ENCODE data around the gene PKDCC.
A peak's percentile ranks its signal among the peaks of the same experiment; 100 is the strongest.
"Not testable (repeated sequence)": the region's sequence is repeated elsewhere in the genome, so short reads cannot be mapped to it uniquely, and the experiment has no call there.

PKDCC gene

DNA sequence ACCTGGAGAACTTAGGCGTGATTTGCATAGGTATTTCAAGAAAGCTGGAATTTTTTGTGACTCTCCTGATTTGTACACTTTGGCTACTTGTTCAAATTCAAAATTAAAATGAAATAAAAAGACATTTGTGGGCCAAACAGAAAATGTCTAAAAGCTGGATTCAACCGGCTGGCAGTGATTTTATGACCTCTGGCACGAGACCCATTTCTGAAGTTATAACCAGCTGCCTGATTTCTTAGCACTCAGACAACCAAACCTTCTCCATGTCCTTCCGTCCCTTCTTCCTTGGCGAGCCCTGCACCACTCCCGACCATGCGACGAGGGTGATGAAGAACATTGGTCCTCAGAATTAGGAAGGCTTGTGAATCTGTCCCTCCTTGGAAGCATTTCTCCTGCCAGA, 19.7 kb downstream of the PKDCC start:
- no peak for DNase-seq

DNA sequence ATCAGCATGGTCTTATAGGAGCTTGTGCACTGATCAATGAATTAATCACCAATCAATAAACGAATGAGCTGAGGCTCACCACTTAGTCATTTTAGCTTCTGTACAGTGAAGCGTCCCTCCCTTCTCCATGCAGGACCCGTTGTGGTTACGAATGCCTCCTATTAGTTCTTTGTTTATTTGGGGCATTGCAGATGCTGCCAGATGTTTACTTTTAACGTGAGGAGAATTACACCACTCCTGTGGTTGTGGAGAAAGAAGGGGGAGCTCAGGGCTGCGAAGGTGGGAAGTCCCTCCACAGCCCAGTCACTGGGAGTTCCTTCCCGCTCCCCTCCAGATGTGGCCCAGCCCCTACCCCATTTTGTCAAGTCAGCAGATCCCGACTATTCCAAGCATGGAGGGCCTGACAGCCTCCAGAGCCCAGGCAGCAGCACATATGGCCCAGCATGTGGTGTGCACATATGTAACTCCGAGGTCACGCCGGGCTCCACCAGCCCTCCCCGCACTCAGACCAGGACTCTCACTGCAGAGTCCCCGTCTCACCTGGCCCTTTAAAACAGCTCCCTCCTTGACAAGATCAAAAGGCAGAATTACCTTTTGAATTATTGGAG, 20.9 kb downstream of the PKDCC start:
- no peak for DNase-seq

DNA sequence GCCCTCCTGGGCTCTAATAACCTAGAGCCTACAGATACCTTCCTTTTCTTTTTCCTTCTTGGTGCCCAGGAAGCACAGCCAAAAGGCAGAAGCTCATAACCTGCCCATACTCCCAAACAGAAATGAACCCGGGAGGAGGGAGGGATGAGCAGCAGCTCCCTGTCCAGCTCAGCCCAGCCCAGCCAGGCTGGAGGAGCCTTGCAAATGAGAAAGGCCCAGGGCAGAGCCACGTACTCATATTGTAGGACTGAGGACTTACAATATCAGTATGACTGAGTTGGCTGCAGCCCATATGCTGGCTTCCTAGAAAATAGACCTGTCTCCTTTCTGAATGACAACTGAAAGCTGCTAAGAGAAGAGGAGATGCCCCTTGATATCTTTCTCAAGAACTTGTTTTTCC, 21.7 kb downstream of the PKDCC start:
- no peak for DNase-seq

DNA sequence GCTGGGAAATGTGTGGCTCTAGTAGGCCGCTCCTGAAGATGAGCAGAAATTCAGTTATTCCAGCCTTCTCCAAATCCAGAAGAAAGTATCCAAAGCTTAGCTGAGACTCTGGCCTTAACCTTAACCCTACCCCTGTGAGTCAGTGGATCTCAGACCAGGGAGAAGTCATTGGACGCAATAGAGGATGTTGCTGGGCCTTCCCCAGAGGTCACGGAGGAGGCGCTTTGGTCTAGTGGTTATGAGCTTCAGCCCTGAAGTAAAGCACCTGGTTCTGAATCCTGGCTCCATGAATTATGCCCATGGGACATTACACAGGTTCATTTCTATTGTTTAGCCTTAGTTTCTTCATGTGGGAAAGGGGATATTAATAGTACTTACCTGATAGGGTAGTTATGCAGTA, 24.0 kb downstream of the PKDCC start:
- no peak for DNase-seq

DNA sequence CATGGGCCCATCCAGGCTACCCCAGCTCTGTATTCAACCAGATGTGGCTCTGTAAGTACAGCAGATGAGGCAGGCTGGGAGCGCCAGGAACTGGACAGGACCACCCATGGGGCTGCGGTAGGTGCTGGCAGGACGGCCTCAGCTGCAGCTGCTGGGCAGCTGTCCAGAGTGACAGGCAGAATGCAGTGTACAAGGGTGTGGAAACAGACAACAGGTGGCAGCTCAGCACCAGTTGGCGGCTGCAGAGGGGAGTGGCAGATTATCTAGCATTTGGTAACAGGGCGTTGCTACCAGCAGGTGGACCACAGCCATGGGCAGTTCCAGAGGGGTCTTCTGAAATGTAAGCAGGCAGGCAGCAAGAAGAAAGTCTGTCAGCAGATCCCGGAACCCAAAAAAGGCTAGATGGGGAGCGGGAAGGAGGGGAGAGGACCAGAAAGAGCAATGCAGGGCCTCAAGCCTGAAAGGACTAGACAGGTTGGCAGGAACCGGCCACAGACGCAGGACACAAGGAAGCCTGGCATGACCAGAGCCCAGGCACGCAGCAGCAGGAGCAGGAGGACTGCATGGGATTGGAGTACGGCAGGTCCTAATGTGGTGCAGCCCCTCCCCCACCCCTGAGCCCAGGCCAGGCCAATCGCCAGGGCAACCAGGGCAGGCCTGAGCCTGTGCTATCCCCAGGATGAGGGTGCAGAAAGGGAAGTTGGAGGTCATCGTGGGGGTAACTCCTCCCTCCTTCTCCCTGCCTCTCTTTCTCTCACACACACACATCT, 24.7 kb downstream of the PKDCC start:
- no peak for DNase-seq

DNA sequence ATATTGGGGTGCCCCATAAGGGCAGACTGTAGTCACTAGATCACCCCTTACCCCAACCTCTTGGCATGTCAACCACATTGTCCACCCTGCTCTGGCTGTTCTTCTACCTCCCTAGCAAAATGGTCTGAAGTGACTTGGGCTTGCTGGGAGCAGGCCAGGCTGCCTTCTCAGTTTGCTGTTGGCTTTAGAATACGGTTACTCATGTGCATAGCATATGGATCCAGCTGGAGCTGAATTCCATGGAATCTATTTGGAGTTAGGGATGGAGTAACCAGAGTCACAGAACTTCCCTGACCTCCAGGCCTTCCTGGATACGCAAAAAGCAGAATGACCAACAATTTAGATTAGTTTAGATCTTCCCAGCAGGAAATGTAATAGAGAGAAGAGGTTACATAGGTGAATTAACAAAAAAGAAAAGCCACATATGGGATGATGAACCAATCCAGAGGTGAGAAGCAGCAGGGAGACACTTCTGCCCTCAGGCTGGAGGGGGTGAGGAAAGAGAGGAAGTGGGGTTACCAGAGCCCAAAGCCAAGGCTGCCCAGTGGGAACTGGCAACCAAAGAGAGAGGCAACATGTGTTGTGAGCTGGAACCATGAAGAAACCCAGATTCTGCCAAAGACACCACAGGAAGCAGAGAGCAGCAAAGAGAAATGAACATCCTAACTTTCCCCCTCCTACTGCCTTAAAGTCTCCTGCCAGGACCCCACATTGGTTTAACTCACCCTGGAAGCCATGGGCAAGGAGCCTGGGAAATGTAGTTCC, 26.1 kb downstream of the PKDCC start:
- no peak for DNase-seq

DNA sequence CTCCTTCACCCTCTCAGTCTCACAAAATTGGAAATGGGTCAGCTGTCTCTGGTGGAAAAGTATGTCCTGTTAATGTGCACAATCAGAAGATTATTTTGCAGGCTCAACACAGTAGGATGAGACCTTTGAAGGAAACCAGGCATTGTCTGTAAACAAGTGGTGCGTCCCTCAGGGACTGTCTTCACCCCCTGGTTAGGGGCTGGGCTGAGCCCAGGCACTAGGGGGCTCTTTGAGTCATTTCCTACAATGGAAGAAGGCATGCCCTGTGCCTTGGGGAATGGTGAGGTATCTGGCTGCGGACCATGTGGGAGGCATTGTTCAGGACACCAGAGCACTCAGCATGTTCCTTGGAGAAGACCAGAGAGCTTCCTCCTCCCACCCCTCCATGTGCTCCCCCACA, 26.8 kb downstream of the PKDCC start:
- DNase-seq = no peak

DNA sequence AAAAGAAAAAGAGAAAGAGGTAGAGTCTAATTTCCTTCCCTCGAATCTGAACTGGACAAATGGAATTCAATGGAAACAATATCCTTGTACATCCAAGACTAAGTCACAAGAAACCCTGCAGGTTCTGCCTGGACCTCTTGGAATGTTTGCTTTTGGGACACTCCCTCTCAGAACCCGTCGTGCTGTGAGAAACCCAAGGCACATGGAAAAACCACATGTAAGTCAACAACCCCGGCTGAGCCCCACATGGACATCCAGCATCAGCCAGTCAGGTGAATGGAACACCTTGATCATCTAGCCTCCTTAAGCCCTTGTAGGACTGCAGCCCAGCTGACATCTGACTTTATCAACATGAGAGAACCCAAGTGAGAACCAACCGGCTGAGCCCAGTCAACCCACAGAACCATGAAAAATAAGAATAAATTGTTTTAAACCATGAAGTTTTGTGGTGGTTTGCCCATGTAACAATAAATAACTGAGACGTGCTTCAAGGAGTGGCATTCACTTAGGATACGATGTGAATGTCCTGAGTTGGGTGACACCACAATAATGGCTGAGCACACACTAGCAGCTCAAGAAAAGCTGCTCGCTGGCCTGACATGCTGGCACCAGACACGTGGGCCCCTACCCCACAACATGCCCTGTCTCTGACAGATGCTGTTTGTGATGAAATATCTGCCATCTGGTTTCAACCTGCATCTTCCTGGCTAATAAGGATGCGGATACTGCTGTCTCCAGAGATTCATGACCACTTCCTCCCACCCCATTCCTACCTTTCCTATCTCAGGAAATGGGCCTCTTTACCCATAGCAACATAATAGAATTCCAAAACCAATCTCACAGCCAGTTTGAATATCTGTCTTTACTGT, 28.8 kb downstream of the PKDCC start:
- DNase-seq = no peak

DNA sequence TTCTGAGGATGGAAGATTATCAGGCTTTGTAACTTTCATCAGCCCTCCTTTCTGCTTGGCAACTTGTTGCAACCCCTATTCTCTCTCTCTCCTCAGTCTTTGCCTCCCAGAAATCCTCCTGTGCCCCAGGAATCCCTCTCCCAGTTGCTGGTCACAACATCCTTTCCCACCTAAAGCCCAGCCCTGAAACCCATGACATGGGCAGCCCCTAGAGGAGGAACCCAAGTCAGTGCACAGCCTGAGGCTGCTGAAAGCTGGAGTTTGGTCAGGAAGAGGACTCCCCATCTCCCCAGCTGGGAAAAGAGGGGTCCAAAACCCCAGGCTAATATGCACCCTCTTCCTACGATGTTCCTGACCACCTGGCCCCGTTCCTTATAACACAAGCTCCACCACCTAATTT, 29.5 kb downstream of the PKDCC start:
- no peak for DNase-seq

DNA sequence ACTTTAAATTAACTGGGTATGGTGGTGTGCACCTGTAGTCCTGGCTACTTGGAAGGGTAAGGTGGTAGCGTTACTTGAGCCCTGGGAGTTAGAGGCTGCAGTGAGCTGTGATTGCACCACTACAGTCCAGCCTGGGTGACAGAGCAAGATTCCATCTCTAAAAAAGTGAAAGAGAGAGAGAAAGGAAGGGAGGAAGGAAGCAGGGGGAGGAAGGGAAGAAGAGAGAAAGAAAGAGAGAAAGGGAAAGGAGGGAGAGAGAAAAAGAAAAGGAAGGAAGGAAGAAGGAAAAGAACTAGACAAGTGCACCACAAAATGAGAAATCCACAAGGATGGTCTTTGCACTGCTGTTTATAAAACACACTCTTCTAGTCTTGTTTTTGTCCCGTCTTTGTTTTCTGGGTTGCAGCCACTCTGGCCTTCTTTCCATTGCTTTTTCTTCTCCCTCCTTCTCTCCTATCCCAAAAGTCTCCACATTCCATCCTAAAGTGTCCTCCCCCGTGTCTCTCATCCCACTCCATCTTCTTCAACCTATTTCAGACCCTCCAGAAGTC, 32.0 kb downstream of the PKDCC start:
- no peak for DNase-seq

DNA sequence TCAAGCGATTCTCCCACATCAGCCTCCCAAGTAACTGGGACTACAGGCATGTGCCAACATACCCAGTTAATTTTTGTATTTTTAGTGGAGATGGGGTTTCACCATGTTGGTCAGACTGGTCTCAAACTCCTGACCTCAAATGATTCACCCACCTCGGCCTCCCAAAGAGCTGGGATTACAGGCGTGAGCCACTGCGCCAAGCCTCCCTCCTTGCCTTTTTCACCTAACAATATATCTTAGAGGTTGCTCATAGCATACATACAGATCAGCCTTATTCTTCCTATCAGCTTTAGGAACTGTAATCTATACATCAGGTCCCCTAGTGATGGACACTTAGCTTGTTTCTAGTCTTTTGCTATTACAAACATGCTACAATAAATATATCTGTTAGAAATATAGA, 33.3 kb downstream of the PKDCC start:
- DNase-seq = not testable (repeated sequence)

DNA sequence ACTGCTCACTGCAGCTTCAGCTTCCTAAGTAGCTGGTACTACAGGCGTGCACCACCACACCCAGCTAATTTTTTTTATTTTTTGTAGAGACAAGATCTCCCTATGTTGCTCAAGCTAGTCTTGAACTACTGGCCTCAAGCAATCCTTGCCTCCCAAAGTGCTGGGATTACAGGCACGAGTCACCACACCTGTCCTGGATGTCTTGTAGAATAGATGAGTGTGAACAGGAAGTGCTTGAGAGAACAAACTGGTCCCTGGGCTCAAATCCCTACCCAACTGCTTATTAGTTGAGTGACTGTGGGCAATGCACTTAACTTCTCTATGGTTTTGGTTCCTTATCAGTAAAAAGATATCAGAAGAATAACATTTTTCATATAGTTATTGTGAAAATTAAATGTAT, 34.2 kb downstream of the PKDCC start:
- DNase-seq = no peak

DNA sequence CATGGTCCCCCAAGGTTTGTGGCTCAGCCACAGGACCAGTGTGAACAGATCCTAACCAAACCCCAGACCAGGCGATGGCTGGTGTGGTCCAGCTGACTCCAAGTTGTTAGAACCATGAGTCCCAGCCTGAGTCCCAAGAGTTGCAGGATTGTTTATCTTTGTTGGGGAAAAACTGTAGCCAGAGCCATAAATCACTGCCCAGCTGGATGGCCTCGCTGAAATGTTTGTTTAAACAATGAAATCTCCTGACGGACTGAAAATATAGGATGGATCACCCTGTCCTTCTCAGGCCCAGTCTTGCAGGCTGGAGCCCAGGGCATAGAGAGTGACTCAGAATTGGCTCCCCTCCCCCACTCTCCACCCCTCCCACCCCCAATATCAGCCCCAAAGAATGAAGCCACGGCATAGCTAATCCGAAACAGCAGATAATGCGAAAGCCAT, 36.4 kb downstream of the PKDCC start:
- no peak for DNase-seq

DNA sequence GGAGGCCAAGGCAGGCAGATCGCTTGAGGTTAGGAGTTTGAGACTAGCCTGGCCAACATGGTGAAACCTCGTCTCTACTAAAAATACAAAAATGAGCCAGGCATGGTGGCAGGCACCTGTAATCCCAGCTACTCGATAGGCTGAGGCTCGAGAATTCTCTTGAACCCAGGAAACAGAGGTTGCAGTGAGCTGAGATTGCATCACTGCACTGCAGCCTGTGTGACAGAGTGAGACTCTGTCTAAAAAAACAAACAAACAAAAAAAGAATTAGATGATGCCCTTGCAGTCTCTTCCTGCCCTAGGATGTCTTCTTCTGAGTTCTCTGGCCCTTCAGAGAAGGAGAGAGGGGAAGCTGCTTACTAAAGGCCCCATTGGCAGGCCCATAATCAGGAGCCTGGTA, 37.2 kb downstream of the PKDCC start:
- DNase-seq = not testable (repeated sequence)

DNA sequence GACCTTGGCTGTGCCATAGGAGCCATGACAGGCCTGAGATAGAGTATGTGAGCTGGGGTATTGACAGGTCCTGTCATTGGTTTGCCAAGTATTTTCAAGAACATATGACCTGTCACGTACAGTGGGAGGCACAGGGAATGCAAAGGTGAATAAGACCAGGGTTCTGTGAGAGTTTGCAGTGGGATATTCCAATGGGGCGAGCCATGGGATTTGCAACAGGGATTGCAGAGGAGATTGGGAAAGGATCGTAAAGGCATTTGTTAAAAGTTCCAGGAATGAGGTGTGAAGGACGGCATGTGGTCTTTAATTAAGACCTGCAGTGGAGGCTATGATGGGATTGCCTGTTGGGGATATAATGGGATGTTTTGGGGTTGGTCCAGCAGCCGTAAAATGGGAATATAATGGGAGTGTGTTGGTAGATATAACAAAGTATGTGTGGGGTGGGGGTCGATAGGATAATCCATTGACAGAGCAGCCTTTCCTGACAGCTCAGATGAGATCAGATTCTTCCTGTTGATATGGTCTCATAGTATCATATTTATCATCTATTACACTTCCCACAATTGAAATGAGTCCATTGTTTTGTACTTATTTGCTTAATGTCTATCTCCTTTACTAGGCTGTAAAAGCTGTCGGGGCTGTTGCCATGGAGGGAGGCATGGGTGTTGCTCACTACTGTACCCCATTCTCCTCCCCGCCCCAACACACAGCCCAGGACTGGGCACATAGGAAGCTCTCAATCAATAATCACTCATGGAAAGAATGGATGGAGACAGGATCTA, 38.1 kb downstream of the PKDCC start:
- DNase-seq = no peak

DNA sequence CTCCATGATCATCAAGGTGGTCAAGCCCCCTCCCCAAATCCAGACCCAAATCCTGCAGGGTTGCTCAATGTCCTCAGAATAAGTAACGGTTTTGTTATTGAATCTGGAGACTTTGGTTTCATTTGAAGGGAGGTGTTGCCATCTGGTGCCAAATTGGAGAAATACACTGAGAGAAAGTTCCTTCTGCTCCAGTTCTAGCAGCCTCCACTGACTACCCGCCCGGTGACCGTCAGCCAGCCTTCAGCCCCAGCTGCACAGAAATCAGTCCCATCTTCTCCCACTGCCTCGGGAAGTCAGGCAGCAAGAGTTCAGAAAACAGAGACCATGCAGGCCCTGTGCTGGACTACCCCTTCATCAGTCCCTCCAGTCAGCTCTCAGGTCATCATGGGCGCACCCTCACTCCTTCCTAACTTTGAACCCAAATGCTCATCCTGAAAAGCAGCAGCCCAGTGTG, 38.7 kb downstream of the PKDCC start:
- DNase-seq = peak; percentile 42

DNA sequence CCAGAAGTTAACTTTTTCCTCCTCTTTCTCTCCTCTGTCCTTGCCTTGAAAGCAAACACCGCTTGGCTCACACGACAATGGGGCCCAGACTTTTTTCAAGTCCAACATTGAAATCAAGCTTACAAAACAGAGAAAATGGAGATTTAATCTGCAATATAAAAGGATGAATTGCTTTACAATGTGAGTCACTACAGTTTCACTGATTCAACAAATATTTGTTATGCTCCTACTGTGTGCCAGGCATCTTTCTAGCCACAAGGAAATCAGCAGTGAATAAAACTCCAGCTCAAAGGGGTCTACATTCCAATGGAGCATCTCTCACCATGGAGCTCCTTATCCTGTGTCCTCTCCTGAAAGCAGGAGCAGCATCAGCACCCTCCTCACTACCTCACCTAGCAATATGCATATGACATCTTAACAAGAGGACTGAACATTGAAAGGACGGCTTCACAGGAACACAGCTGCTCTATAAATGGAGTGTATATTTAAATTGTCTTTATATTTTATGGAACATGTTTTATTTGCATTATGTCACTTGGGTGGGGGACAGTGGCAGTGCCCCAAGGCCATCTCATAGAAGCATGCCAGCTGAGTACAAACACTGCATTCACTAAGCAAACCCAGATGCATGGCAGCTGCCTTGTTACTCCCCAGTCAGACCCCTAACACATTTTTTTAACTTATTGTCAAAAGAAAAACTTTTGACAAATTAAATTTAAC, 39.5 kb downstream of the PKDCC start:
- DNase-seq = no peak

DNA sequence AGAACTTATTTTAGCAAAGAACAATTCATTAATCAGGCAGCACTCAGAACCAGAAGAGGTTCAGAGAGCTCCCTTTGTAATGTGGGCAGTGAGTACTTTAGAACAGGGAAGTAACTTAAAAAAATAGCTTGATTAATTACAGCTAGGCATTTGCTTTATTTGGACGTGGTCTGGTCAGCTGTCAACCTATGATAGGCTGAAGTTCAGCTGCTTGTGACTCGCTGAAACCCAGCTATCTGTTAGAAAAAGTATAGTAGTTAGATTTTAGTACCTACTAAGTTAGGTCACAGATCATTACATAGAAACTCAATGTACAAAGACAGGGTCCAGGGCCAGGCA, 40.0 kb downstream of the PKDCC start:
- DNase-seq = no peak

DNA sequence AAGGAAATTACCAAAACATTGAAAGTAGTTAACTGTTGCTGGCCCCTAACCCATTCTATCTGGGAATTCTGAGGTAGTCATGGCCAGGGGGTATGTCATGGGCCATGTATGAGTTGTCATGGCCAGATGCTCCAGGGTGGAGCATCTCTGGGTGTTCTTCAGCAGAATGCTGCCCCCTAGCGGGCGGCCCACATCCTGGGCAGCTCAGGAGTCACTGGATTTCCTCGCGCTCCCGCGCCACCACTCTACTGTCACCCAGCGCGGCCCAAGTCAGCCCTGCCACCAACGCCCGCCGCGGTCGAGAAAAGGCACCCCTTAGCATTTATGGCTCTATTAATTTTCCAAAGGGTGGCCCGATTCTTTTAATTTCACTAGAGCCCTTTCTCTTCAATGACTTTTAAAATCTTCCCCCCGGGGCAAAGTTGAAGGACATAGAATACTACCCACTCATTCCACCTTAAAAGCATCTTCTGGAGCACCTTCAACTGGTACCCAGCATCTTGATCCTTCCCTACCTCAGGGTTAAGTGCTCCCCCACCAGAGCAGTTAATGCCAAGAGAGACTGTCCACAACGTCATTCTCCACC, 41.6 kb downstream of the PKDCC start:
- peak; percentile 49 for DNase-seq

DNA sequence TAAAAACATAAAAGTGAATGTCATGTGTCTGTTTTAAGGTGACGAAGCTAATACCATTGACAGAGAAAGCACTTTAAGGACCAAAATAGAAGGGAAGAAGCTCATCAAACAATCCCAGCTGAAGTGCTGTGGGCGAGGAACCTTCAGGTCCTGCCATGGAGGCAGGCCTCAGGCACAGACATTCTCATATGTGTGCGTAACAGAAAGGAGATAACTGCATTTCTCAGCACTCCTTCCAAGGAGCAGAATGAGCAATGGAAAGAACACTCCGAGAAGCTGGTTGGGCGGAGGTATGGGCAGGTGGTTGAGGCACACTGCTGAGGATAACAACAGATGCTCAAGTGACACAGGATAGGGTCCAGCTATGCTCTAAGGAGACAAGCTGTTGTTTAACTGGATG, 42.4 kb downstream of the PKDCC start:
- DNase-seq = no peak

DNA sequence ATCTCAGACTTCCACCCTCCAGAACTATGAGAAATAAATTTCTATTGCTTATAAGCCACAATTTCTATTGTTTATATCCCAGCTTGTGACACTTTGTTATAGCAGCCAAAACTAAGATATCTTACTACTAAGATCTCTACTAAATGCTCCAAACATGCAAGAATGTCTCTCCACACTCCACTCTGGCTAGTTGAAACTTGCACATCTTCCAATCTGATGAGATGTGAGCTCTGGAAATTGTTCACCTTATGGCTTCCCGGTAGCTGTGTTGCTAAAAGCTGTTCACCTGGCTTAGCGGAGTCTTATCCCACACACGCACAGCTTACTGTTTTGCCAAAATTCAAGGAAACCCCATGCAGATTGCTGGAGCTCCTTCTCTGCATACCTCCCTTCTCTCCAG, 43.9 kb downstream of the PKDCC start:
- no peak for DNase-seq

All from CD4-positive, alpha-beta T cell treated with Interleukin-6 for 4 hours (primary cell).